IMR-90 (cell line): ENCODE results near the gene MZF1. TPM values are rescaled to one million over a fixed set of nuclear protein-coding genes. Genes with fewer than 3 reads are reported as not detected.

ENCODE experiments used
- ATAC-seq: fragments of 200-7000 bp; cut with Tn5 transposase; 2 replicates; pipeline ENCODE4 v1.9.1; 2020; ENCODE audit warnings: low read depth, mild to moderate bottlenecking, moderate library complexity
- BruUV-seq: library from RNA; stranded (reverse); fragments of 400-500 nt; replicated peaks from 2 replicates; lab custom pipeline; 2021; lab: Mats Ljungman, UMichigan
- CTCF ChIA-PET: fragments of 300-600 bp; formaldehyde crosslinking; extraction: SDS; loops from one replicate; lab custom pipeline; 2021; ENCODE audit warnings: antibody characterized with exemption; lab: Yijun Ruan, JAX
- POLR2A ChIA-PET: fragments of 300-600 bp; sonication (Branson Sonifier 250); formaldehyde crosslinking; loops from one replicate; lab custom pipeline; 2022; ENCODE audit warnings: antibody characterized with exemption; ENCODE audit not compliant: unreplicated experiment; lab: Charles Lee
- DNase-seq: peaks from one replicate; pipeline ENCODE4 v3.0.0; 2013
- H2AFZ ChIP-seq: replicated peaks from 2 replicates; pipeline ENCODE3; 2013; ENCODE audit warnings: low read length, mild to moderate bottlenecking; ENCODE audit not compliant: poor library complexity
- H2AK5ac ChIP-seq: 2 replicates; pipeline ENCODE4 v1.6.1; 2013; ENCODE audit warnings: low read depth, low read length, inconsistent platforms
- H2AK9ac ChIP-seq: replicated peaks from 2 replicates; pipeline ENCODE3; 2013; ENCODE audit warnings: mild to moderate bottlenecking, low read depth, low read length, moderate library complexity; ENCODE audit not compliant: poor library complexity
- H2BK120ac ChIP-seq: 2 replicates; pipeline ENCODE4 v1.6.1; 2013; ENCODE audit warnings: low read depth, low read length, inconsistent platforms
- H2BK15ac ChIP-seq: 3 replicates; pipeline ENCODE4 v1.6.1; 2013; ENCODE audit warnings: low read depth, low read length, inconsistent platforms
- H2BK20ac ChIP-seq: 2 replicates; pipeline ENCODE4 v1.6.1; 2013; ENCODE audit warnings: low read depth, mild to moderate bottlenecking, inconsistent platforms, low read length, moderate library complexity
- H2BK5ac ChIP-seq: 2 replicates; pipeline ENCODE4 v1.6.1; 2013; ENCODE audit warnings: mild to moderate bottlenecking, low read depth, low read length, inconsistent platforms; ENCODE audit not compliant: poor library complexity, severe bottlenecking
- H3K14ac ChIP-seq: replicated peaks from 2 replicates; pipeline ENCODE4 v1.6.1; 2013; ENCODE audit warnings: low read depth, low read length, inconsistent platforms
- H3K18ac ChIP-seq: 2 replicates; pipeline ENCODE4 v1.6.1; 2013; ENCODE audit warnings: low read depth, low read length, control low read depth
- H3K23ac ChIP-seq: 2 replicates; pipeline ENCODE4 v1.6.1; 2013; ENCODE audit warnings: low read depth, low read length, inconsistent platforms
- H3K27ac ChIP-seq: 2 replicates; pipeline ENCODE4 v1.5.1; 2013; ENCODE audit warnings: mild to moderate bottlenecking, control low read depth, low read length; ENCODE audit not compliant: insufficient read depth
- H3K27me3 ChIP-seq: 2 replicates; pipeline ENCODE4 v1.6.1; 2013; ENCODE audit warnings: low read length; ENCODE audit not compliant: control insufficient read depth, insufficient read depth
- H3K36me3 ChIP-seq: 2 replicates; pipeline ENCODE4 v1.6.1; 2013; ENCODE audit warnings: low read length, mixed read lengths; ENCODE audit not compliant: control insufficient read depth, insufficient read depth
- H3K4ac ChIP-seq: 2 replicates; pipeline ENCODE4 v1.6.1; 2013; ENCODE audit warnings: low read depth, low read length, inconsistent platforms
- H3K4me1 ChIP-seq: 2 replicates; pipeline ENCODE4 v1.6.1; 2013; ENCODE audit warnings: low read length, mixed read lengths; ENCODE audit not compliant: control insufficient read depth, insufficient read depth
- H3K4me2 ChIP-seq: 2 replicates; pipeline ENCODE4 v1.6.1; 2013; ENCODE audit warnings: low read depth, mild to moderate bottlenecking, control low read depth, low read length, moderate library complexity
- H3K4me3 ChIP-seq: 2 replicates; pipeline ENCODE4 v1.5.1; 2013; ENCODE audit warnings: low read depth, mild to moderate bottlenecking, control low read depth, low read length, moderate library complexity; ENCODE audit not compliant: insufficient read depth
- H3K56ac ChIP-seq: 2 replicates; pipeline ENCODE4 v1.6.1; 2013; ENCODE audit warnings: low read length, inconsistent platforms; ENCODE audit not compliant: insufficient read depth; ENCODE audit errors: extremely low read depth
- H3K79me1 ChIP-seq, 2 experiments: 2 replicates each; pipeline ENCODE4 v1.6.1; 2013; ENCODE audit warnings: low read length in 2 of 2, inconsistent platforms in 1 of 2, low read depth in 1 of 2
- H3K9ac ChIP-seq: 2 replicates; pipeline ENCODE4 v1.6.1; 2013; ENCODE audit warnings: low read depth, low read length, control low read depth
- H3K9me1 ChIP-seq: 2 replicates; pipeline ENCODE4 v1.6.1; 2013; ENCODE audit warnings: low read length, inconsistent platforms; ENCODE audit not compliant: insufficient read depth
- H3K9me3 ChIP-seq: 2 replicates; pipeline ENCODE4 v1.6.1; 2013; ENCODE audit warnings: low read length; ENCODE audit not compliant: control insufficient read depth, insufficient read depth
- H4K20me1 ChIP-seq: 2 replicates; pipeline ENCODE4 v1.6.1; 2013; ENCODE audit warnings: low read length, inconsistent platforms; ENCODE audit not compliant: insufficient read depth
- H4K5ac ChIP-seq: 2 replicates; pipeline ENCODE4 v1.6.1; 2013; ENCODE audit warnings: mild to moderate bottlenecking, low read depth, low read length, control low read depth
- H4K8ac ChIP-seq, 2 experiments: 2 replicates each; pipeline ENCODE4 v1.6.1; 2013; ENCODE audit warnings: low read depth in 2 of 2, low read length in 2 of 2, control low read depth in 1 of 2, inconsistent platforms in 1 of 2
- H4K91ac ChIP-seq: 2 replicates; pipeline ENCODE4 v1.6.1; 2013; ENCODE audit warnings: low read depth, low read length, inconsistent platforms; ENCODE audit not compliant: insufficient read depth
- MXI1 ChIP-seq: IDR thresholded peaks from 2 replicates; pipeline ENCODE4 v1.6.1; 2012; ENCODE audit warnings: low read depth, mild to moderate bottlenecking, low read length, moderate library complexity, borderline replicate concordance
- NFE2L2 ChIP-seq: fragments of 150-350 bp; IDR thresholded peaks from 2 replicates; pipeline ENCODE4 v1.6.1; 2016; ENCODE audit warnings: low read depth, mild to moderate bottlenecking, low read length
- WGBS, 2 experiments: methylation state at CpG; one replicate each; pipeline versions ENCODE4 v1.1.5 to v1.1.7; 2013; ENCODE audit warnings: missing lambda C conversion rate in 2 of 2; ENCODE audit not compliant: insufficient read length in 1 of 2; ENCODE audit errors: extremely low coverage in 2 of 2; 5-methylcytosine and 5-hydroxymethylcytosine counted together
- dilution Hi-C: fragments of 300-500 bp; cut with HindIII; formaldehyde crosslinking; loops from one replicate; pipeline ENCODE4 v1.14.3; 2018; ENCODE audit warnings: low sequenced_read_pairs; ENCODE audit not compliant: unreplicated experiment
- in situ Hi-C: fragments of 300-500 bp; cut with MboI; formaldehyde crosslinking; loops from 3 replicates; pipeline ENCODE4 v1.14.3; 2019; ENCODE audit warnings: low sequenced_read_pairs, inconsistent platforms, mixed read lengths
- intact Hi-C: fragments of 100-400 bp; cut with micrococcal nuclease; formaldehyde crosslinking; loops from 2 replicates; pipeline ENCODE4 v1.10.0; 2022
- polyA plus RNA-seq, 3 experiments: library from polyadenylated mRNA; depleted of rRNA; stranded (reverse); fragments of >200 nt; gene quantifications; 2 replicates each; pipeline ENCODE4 v1.2.3, GENCODE V29; 2012; ENCODE audit warnings: low replicate concordance in 1 of 3
- total RNA-seq: library from RNA; depleted of rRNA; stranded (reverse); fragments of >200 nt; gene quantifications from 2 replicates; pipeline ENCODE4 v1.2.3, GENCODE V29; 2012

The MZF1 gene
- total and polyA plus RNA-seq, 2 of the 4 experiments (the other 2 are of a cell fraction): 3.4 to 15.0 TPM

GRCh38 chr19:58569191-58569942, 3.8 kb downstream of the MZF1 start (continued):
- TF ChIP-seq MXI1: no peak

DNA sequence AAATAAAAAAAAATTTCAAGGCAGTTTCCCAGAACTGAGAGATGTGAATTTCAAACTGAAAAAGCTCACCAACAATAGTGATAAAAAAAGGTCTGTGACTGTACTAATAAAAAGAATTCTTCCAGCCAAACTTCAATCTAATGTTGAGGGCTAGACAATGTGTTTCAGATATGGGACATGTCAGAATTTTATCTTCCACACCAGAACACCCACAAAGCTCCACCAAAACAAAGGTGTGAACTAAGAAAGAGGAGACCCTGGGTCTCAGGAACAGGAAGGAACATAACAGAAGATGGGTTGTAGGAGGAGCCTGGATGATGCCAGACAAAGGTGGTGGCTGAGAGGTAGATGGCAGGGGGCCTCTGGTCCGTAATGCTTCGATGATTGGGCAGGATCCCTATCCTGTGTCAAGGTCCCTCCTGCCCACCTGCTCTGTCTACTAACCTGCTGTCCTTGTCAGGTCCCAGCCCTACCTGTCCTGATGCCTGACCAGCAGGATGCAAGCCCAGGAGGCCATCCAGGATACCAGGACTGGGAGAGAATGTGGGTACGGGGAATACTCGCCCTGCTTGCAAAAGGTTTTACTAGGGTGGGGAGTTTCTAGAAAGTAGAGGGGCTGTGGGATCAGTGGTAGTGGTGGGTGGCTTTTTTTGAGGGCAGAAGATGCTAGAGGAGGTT, 4.5 kb downstream of the MZF1 start:
- no peak overlapping the region for H3K4me3 ChIP-seq
- ChIA-PET CTCF (no interaction called here), POLR2A (no interaction called here)
- H3K36me3 ChIP-seq: peaks cover 13% of the 10 kb centered on the region; the same call in 1 of the 2 replicates
- H3K4ac ChIP-seq: no peak overlapping the region
- no TSS peak for BruUV-seq
- H2BK15ac ChIP-seq: no peak overlapping the region
- H3K9ac ChIP-seq: no peak overlapping the region
- H2BK20ac ChIP-seq: no peak overlapping the region
- no peaks in the 10 kb centered on the region for H3K9me3 ChIP-seq
- no peaks in the 10 kb centered on the region for H3K27me3 ChIP-seq
- no peak overlapping the region for H4K91ac ChIP-seq
- no peak overlapping the region for H3K4me2 ChIP-seq
- peaks cover 2% of the 10 kb centered on the region; the same call in 1 of the 2 replicates for H3K4me1 ChIP-seq
- no peak overlapping the region for H2AK5ac ChIP-seq
- H4K8ac ChIP-seq: no peak overlapping the region
- TF ChIP-seq NFE2L2: no peak
- peaks cover 9% of the 10 kb centered on the region for H3K9me1 ChIP-seq
- no peak overlapping the region for H4K5ac ChIP-seq
- no peak overlapping the region for H2BK5ac ChIP-seq
- no peak overlapping the region for H3K23ac ChIP-seq
- no peak for DNase-seq
- no peak overlapping the region for H3K14ac ChIP-seq
- H2AK9ac ChIP-seq: no peak overlapping the region
- dilution Hi-C loops (no loop called here), in situ Hi-C loops (no loop called here), intact Hi-C loops (no loop called here)
- no peak overlapping the region for H3K56ac ChIP-seq
- H2BK120ac ChIP-seq: no peak overlapping the region
- H3K27ac ChIP-seq: no peak overlapping the region
- H4K20me1 ChIP-seq: 0 out of 2 replicates have a peak, but pooled peaks cover 4% of the 10 kb centered on the region
- peaks cover 9 to 22% of the 10 kb centered on the region in 2 experiments; a peak in 3 of 4 replicates for H3K79me1 ChIP-seq
- H2AFZ ChIP-seq: no peak overlapping the region
- no peak for ATAC-seq
- WGBS, 2 experiments: no CpG with 5 or more reads among the region's 4 CpGs
- no peak overlapping the region for H3K18ac ChIP-seq
